Type B pancreatic cell (in vitro differentiated cells): ENCODE results near the gene FAM181A. TPM values are rescaled to one million over a fixed set of nuclear protein-coding genes. Genes with fewer than 3 reads are reported as not detected.

Experiments used
- DNase-seq: peaks from one replicate; pipeline ENCODE4 v3.0.0; 2021; ENCODE audit warnings: mixed read lengths; ENCODE audit not compliant: unreplicated experiment; ENCODE audit errors: extremely low spot score
- H3K27ac Mint-ChIP-seq: 2 replicates; pipeline ENCODE4 v1.8.0; 2021; ENCODE audit warnings: mild to moderate bottlenecking, mixed read lengths
- H3K27me3 Mint-ChIP-seq: 2 replicates; pipeline ENCODE4 v1.8.0; 2021; ENCODE audit warnings: mixed read lengths
- H3K36me3 Mint-ChIP-seq: 2 replicates; pipeline ENCODE4 v1.8.0; 2021; ENCODE audit warnings: mixed read lengths
- H3K4me1 Mint-ChIP-seq: one replicate; pipeline ENCODE4 v1.8.0; 2021; ENCODE audit warnings: mixed read lengths; ENCODE audit not compliant: unreplicated experiment
- H3K4me3 Mint-ChIP-seq: 2 replicates; pipeline ENCODE4 v1.8.0; 2021; ENCODE audit warnings: mild to moderate bottlenecking, mixed read lengths
- H3K9me3 Mint-ChIP-seq: 2 replicates; pipeline ENCODE4 v1.8.0; 2021; ENCODE audit warnings: mixed read lengths
- total RNA-seq: library from RNA; stranded (reverse); gene quantifications from 2 replicates; pipeline ENCODE4 v1.2.1, GENCODE V29; 2021; ENCODE audit warnings: low replicate concordance
- TF ChIP-seq, protein P1 (sequence below): fragments of 200-600 bp; sonication (generic); conservative IDR thresholded peaks from 2 replicates; pipeline ENCODE4 v1.5.0; 2021; ENCODE audit warnings: antibody characterized with exemption, mild to moderate bottlenecking

Gene FAM181A
- total RNA-seq, 1 donor from 2014 or later: 1.2 TPM

DNA sequence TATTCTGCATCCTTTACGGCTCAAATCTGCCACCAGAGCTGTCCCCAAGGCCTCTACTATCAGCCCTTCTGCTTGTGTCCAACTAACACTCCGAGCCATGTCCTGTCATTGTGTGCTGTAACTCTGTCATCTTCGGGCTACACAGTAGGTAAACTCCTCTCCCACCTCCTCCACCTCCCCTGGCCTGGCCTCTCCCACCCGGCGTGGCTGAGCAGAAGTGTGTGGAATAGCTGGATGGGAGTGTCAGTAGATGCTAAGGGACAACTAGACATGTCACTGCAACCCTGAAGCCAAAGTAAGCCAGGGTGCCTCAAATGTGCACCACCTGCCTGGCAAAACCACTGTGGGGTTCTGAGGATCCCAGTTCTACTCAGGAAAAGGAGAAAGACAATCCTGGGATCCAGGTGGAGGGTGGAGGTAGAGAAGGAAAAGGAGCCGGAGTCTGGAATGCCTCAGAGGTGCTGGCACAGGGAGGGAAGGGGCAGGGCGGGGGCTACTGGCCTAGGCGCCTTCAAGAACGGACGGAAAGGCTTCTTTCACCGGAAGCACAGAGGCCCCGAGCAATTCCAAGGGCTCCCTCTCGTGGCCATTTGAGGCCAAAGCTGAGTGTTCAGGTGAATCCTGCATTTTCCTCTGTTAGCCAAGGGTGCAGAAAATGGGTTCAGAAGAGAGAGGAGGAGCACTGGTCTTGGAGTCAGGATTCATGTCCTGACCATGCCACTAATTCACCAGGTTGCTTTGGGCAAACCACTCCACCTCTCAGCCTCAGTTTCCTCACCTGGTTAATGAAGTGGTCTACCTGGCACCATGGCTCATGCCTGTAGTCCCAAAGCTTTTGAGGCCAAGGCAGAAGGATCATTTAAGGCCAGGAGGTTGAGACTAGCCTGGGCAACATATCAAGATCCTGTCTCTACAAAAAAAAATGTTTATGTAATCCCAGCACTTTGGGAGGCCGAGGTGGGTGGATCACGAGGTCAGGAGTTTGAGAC is 20.5 kb upstream of the FAM181A start:
- TF ChIP-seq, protein P1, sequence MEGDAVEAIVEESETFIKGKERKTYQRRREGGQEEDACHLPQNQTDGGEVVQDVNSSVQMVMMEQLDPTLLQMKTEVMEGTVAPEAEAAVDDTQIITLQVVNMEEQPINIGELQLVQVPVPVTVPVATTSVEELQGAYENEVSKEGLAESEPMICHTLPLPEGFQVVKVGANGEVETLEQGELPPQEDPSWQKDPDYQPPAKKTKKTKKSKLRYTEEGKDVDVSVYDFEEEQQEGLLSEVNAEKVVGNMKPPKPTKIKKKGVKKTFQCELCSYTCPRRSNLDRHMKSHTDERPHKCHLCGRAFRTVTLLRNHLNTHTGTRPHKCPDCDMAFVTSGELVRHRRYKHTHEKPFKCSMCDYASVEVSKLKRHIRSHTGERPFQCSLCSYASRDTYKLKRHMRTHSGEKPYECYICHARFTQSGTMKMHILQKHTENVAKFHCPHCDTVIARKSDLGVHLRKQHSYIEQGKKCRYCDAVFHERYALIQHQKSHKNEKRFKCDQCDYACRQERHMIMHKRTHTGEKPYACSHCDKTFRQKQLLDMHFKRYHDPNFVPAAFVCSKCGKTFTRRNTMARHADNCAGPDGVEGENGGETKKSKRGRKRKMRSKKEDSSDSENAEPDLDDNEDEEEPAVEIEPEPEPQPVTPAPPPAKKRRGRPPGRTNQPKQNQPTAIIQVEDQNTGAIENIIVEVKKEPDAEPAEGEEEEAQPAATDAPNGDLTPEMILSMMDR: peak; percentile 81
- no peak overlapping the region for H3K27ac Mint-ChIP-seq
- peaks cover 13% of the 10 kb centered on the region for H3K27me3 Mint-ChIP-seq
- DNase-seq: no peak
- H3K4me1 Mint-ChIP-seq: no peaks in the 10 kb centered on the region
- H3K36me3 Mint-ChIP-seq: no peaks in the 10 kb centered on the region
- H3K4me3 Mint-ChIP-seq: no peak overlapping the region
- no peaks in the 10 kb centered on the region for H3K9me3 Mint-ChIP-seq

DNA sequence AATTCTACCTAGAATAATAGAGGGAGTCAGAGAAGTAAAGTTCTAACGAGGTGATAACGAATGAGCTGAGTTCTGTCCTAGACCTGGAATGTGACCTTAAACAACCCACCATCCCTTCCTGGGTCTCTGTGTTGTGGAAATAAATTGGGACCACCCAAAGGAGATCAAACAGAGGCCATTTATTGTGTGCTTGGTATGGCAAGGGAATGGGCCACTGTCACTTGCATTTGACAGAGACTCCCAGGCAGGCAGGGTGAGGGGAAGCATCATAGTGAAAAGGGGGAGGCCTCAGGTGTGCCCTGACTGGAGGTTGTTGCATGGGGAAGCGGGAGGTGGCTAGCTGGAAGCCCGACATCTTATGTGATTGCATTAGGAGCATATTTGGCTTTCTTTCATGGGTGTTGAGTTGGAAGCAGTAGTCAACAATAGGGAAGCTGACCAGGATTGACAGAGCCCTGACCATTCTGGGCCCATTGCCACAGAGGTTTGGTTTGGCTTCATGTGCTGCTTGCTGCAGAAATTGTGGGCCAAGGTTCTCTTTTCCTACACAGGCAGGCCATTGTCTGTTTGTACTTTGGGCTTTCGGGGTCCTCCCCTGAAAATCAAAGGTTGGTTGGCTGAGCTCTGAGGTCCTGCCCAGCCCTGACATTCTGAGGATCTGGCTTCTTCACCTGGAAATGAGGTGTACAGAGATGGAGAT is 17.6 kb upstream of the FAM181A start:
- no peak for DNase-seq
- H3K4me1 Mint-ChIP-seq: no peaks in the 10 kb centered on the region
- H3K4me3 Mint-ChIP-seq: no peak overlapping the region
- no peaks in the 10 kb centered on the region for H3K36me3 Mint-ChIP-seq
- TF ChIP-seq, protein P1: no peak
- H3K27me3 Mint-ChIP-seq: peaks cover 7% of the 10 kb centered on the region
- H3K27ac Mint-ChIP-seq: no peak overlapping the region
- no peaks in the 10 kb centered on the region for H3K9me3 Mint-ChIP-seq

DNA sequence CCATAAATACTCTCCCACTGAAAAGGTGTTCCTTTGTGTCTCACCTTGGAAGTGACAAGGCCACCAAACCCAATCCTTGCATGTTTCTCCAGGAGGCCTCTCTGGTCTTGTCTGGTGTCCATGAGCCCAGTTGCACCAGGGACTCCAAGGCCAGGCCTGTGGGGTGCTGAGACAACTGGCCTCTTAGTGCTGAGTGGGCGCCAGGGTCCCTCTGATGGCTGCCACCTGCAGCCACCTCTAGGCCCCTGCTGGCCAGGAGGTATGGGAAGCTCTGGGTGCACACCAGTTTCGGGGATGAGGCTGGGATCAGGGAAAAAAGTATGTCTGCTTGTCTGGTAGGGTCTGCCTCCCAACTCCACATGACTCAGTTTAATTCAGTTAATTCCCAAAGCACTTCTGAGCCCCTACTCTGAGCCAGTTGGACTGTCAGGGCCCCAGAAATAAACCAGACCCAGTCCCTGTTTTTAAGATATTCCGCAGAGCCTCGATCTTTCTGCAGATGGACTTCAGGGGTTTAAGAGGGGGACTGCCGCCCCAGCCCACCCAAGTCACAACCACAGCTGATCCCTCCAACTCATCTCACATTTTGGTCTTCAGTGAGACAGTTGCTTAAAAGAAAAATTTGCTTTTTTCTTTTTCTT is 15.0 kb upstream of the FAM181A start:
- Mint-ChIP-seq H3K4me1 (no peaks in the 10 kb centered on the region), H3K9me3 (no peaks in the 10 kb centered on the region), H3K36me3 (no peaks in the 10 kb centered on the region), H3K4me3 (no peak overlapping the region), H3K27ac (no peak overlapping the region), H3K27me3 (peaks cover 4% of the 10 kb centered on the region)
- DNase-seq: no peak
- TF ChIP-seq, protein P1: no peak

DNA sequence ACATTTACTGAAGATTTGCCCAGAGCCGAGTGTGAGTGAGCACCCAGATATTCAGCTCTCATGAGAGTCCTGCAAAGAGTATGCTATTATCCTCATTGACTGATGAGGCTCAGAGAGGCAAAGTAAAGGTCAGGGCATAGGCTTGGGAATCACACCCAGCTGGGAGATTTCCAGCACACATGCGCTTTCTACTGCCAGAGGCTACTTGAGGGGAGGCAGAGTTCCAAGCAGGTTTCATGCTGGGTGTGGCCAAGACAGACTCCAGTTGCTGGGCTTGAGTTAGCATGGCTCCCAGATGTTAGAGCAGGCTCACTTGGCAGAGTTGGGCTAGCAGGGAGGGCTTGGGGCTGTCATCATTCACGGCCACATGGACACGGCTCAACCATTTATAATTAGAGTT is 14.4 kb upstream of the FAM181A start:
- no peaks in the 10 kb centered on the region for H3K9me3 Mint-ChIP-seq
- no peak overlapping the region for H3K4me3 Mint-ChIP-seq

DNA sequence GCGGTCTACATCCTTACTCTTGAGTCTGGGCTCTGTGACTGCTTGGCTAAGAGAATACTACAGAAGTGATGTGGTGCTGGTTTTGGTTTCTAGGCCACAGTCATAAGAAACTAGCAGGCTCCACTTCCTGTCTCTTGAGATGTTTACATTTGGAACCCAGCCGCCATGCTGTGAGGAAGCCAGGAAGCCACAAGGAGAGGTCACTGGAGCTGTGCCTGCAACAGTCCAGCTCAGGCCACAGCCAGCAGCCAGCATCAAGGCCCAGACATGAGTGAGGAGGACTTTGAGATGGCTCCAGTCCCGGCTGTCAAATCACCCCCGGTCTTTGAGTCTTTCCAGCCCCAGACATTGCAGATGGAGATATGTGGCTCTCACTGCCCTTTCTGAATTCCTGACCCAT is 12.9 kb upstream of the FAM181A start:
- TF ChIP-seq, protein P1: no peak
- no peak overlapping the region for H3K27ac Mint-ChIP-seq
- no peaks in the 10 kb centered on the region for H3K9me3 Mint-ChIP-seq
- no peak for DNase-seq
- no peaks in the 10 kb centered on the region for H3K36me3 Mint-ChIP-seq
- peaks cover 4% of the 10 kb centered on the region for H3K27me3 Mint-ChIP-seq
- H3K4me1 Mint-ChIP-seq: no peaks in the 10 kb centered on the region
- no peak overlapping the region for H3K4me3 Mint-ChIP-seq

More for the DNA sequence above, 14.4 kb upstream of the FAM181A start:
- TF ChIP-seq, protein P1: no peak
- no peak for DNase-seq
- no peaks in the 10 kb centered on the region for H3K4me1 Mint-ChIP-seq
- H3K27ac Mint-ChIP-seq: no peak overlapping the region
- no peaks in the 10 kb centered on the region for H3K36me3 Mint-ChIP-seq
- peaks cover 4% of the 10 kb centered on the region for H3K27me3 Mint-ChIP-seq
